ENCODE measurements around the gene ELMOD3. TPM values are rescaled to one million over a fixed set of nuclear protein-coding genes. Genes with fewer than 3 reads are reported as not detected.
"Not testable (repeated sequence)": the region's sequence is repeated elsewhere in the genome, so short reads cannot be mapped to it uniquely, and the experiment has no call there.

Gene ELMOD3
- total RNA-seq, 2 experiments from 2014 or later = 19.4 to 22.1 TPM

DNA sequence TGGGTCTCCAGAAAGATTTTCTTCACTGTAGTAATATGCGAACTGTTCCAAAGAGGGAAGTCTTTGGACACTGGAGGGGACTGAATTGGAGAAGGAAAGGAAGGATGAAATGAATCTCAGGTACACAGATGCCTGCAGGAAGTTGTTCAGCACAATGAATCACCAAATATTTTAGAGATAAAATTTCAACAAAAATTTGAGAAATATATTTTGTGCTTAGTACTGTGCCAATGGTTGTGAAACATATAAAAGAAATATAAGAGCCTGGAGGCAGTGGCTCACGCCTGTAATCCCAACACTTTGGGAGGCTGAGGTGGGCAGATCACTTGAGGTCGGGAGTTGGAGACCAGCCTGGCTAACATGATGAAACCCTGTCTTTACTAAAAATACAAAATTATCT lies 3.2 kb downstream of the ELMOD3 start:
- CTCF ChIA-PET = interaction anchor here (1.0 to 5.1 kb wide), 2 partner anchors 8 to 194 kb away, joined by 3 to 27 read pairs; no protein-coding TSS in a partner anchor
- POLR2A ChIA-PET = no interaction called here
- no peaks in the 10 kb centered on the region for H3K9me3 Mint-ChIP-seq

DNA sequence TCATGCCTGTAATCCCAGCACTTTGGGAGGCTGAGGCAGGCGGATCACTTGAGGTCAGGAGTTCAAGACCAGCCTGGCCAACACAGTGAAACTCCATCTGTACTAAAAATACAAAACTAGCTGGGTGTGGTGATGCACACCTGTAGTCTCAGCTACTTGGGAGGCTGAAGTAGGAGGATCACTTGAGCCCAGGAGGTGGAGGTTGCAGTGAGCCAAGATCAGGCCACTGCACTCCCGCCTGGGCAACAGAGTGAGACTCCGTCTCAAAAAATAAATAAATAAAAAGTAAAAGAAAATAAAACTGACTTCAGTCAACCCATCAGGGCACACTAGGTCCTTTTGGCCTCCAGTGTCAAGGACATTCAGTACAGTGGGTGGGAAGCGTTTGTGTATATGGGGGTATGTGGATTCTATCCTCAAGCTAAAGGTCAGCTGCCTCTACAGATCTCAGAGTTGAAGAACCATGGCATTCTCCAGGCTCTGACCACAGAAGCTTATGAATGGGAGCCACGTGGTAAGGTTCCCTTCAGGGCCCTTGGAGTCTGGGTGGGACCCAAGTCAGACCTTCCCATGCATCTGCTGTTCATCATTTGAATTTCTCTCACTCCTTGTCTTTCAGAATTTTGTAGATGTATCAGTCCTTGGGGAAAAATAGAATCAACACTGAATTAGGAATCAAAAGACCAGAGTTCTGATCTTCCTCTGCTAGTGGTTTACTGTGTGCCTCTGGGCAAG lies 8.3 kb downstream of the ELMOD3 start:
- peaks cover 21% of the 10 kb centered on the region for H3K36me3 Mint-ChIP-seq (ENCODE audit: low read depth)
- H3K27me3 Mint-ChIP-seq, H3K9me3 Mint-ChIP-seq, H3K4me3 Mint-ChIP-seq, CTCF ChIA-PET, H3K27ac Mint-ChIP-seq, POLR2A ChIA-PET, H3K4me1 Mint-ChIP-seq, DNase-seq: not testable (repeated sequence)

More for the DNA sequence above, 3.2 kb downstream of the ELMOD3 start:
- DNase-seq = no peak
- peaks cover 36% of the 10 kb centered on the region for H3K4me1 Mint-ChIP-seq
- no peak overlapping the region for H3K4me3 Mint-ChIP-seq
- H3K27me3 Mint-ChIP-seq = no peaks in the 10 kb centered on the region
- no peak overlapping the region for H3K27ac Mint-ChIP-seq
- H3K36me3 Mint-ChIP-seq (ENCODE audit: low read depth) = peaks cover 28% of the 10 kb centered on the region

DNA sequence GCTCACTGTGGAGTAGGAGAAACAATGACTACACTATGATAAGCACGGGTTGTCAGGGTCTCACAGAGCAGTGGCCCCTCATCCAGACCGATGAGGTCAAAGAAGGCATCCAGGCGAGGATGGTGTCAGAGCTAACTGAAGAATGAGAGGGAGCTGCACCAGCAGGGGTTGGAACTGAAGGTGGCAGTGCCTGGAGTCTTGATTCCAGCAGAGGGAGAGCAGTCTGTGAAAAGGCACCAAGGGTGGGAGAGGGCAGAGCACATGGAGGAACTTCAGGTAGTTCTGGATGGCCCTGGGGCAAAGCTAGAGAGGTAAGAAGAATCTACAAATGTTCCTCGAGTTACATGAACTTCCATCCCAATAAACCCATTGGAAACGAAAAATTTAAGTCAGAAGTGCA lies 12.6 kb downstream of the ELMOD3 start:
- no peaks in the 10 kb centered on the region for H3K9me3 Mint-ChIP-seq
- H3K36me3 Mint-ChIP-seq (ENCODE audit: low read depth) = peaks cover 13% of the 10 kb centered on the region
- CTCF ChIA-PET = interaction anchor here (0.9 to 3.6 kb wide), 3 partner anchors 10 to 25 kb away, joined by 3 to 27 read pairs (median 4); partner anchors contain the start of genes ELMOD3 and RETSAT
- DNase-seq = no peak
- POLR2A ChIA-PET = no interaction called here
- no peak overlapping the region for H3K27ac Mint-ChIP-seq
- no peaks in the 10 kb centered on the region for H3K27me3 Mint-ChIP-seq
- no peaks in the 10 kb centered on the region for H3K4me1 Mint-ChIP-seq
- no peak overlapping the region for H3K4me3 Mint-ChIP-seq

DNA sequence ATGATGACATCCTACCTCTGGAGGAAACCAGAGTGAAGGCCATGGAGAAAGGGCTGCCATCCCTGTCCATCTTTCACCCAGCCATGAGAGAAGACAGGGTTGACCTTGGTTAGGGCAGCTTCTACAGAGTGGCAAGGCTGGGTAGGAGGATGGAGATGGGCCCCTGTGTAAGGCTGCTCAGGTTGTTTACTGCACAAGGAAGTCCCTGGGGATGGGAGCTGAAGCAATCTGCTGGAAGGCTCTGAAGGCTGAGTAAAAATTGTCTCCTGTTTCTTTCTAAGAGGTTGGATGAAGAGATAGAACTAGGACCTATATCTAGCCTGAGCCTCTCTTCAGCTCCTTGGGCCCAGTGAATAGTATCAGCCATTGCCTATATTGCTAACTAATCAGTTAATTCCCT lies 14.4 kb downstream of the ELMOD3 start:
- no peaks in the 10 kb centered on the region for H3K9me3 Mint-ChIP-seq
- H3K4me1 Mint-ChIP-seq = no peaks in the 10 kb centered on the region
- H3K27ac Mint-ChIP-seq = no peak overlapping the region
- DNase-seq = no peak
- ChIA-PET CTCF (interaction anchor here (0.7 to 1.2 kb wide), 2 partner anchors 21 to 86 kb away, joined by 3 to 4 read pairs; no protein-coding TSS in a partner anchor), POLR2A (no interaction called here)
- peaks cover 8% of the 10 kb centered on the region for H3K36me3 Mint-ChIP-seq (ENCODE audit: low read depth)
- H3K27me3 Mint-ChIP-seq = no peaks in the 10 kb centered on the region
- H3K4me3 Mint-ChIP-seq = no peak overlapping the region

DNA sequence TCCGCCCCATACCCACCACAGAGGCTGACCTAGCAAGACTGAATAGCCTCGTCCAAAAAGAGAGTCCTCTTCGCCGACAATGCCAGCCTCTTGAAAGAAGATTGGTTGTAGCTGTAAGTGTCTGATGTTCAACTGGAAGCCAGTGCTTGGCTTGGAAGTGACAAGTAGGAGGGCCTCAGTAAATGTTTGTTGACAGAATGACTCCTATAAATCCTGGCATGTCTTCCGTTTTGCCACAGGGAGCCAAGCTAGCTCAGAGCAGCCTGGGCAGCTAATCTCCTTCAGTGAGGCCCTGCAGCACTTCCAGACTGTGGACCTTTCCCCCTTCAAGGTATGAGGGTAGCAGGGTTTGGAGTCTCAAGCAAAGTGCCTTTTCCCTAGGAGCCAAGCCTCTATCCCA lies 14.9 kb downstream of the ELMOD3 start:
- peaks cover 10% of the 10 kb centered on the region for H3K36me3 Mint-ChIP-seq (ENCODE audit: low read depth)
- no peaks in the 10 kb centered on the region for H3K27me3 Mint-ChIP-seq
- peak overlapping the region; percentile 19 for H3K27ac Mint-ChIP-seq
- CTCF ChIA-PET = interaction anchor here (0.6 to 1.6 kb wide), 4 partner anchors 16 to 437 kb away, joined by 4 to 6 read pairs (median 4); partner anchors contain the start of genes ELMOD3 and RETSAT
- H3K9me3 Mint-ChIP-seq = no peaks in the 10 kb centered on the region
- no peaks in the 10 kb centered on the region for H3K4me1 Mint-ChIP-seq
- POLR2A ChIA-PET = no interaction called here
- DNase-seq = no peak
- H3K4me3 Mint-ChIP-seq = no peak overlapping the region

DNA sequence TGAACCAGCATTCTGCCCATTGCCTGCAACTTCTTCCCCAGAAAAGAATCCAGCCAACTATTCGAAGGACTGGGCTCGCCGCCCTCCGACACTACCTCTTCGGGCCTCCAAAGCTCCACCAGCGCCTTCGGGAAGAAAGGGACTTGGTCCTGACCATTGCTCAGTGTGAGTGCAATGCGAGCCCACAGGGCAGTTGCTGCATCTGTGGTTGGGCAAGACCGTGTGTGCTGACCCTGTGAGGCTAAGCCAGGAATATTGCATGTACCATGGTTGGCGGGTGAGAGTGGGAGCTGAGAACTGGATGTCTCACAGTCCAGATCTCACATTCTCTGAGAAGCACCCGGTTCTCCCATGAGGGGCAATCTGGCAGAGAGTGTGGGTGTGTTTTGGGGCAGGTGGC lies 16.5 kb downstream of the ELMOD3 start:
- Mint-ChIP-seq H3K27me3 (no peaks in the 10 kb centered on the region), H3K36me3 (ENCODE audit: low read depth) (peaks cover 10% of the 10 kb centered on the region), H3K4me1 (no peaks in the 10 kb centered on the region), H3K9me3 (no peaks in the 10 kb centered on the region), H3K27ac (no peak overlapping the region), H3K4me3 (no peak overlapping the region)
- no peak for DNase-seq
- ChIA-PET POLR2A (no interaction called here), CTCF (interaction anchor here (0.6 to 1.6 kb wide), 4 partner anchors 18 to 49 kb away, joined by 3 to 7 read pairs (median 5); no protein-coding TSS in a partner anchor)

DNA sequence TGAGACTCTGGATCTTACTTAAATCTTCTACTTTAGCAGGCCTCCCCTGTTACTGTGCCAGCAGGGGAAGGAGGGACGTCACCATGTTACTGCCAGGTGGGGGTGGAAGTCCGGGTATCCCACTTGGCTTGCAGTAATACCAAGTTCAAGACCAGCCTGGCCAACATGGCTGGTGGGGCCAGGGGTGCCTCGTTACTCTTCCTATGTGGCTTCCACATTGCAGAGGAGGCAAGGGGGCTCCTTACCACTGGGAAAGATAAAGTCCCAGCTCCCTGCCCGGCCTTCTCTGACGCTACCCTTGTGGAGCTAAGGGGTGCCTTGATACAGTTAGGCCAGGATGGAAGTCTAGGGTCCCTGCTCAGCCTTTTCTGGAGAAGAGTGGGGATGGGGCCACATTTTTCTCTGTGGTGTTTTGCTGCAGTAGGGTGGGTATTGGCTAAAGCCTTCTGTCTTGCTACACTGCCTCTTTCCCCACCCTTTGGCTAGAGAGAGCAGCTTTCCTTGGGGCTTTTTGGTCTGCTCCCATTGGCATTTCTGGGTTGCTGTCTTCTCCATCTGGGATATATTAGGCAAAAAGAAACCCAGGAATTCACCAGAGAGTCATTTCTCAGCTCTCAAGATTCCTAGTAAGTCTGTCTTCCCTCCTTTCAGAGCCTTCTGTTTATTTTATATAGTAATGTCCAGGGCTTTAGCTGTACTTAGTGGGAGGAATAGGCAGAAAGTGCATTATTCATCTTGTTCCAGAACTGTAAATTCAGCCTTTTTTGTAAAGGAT lies 21.9 kb downstream of the ELMOD3 start:
- Mint-ChIP-seq H3K27me3 (no peaks in the 10 kb centered on the region), H3K9me3 (peaks cover 8% of the 10 kb centered on the region), H3K4me1 (no peaks in the 10 kb centered on the region), H3K4me3 (no peak overlapping the region), H3K27ac (no peak overlapping the region), H3K36me3 (ENCODE audit: low read depth) (peaks cover 45% of the 10 kb centered on the region)
- CTCF ChIA-PET = interaction anchor here (0.6 to 1.5 kb wide), 3 partner anchors 9 to 108 kb away, joined by 3 read pairs; no protein-coding TSS in a partner anchor
- POLR2A ChIA-PET = no interaction called here
- no peak for DNase-seq

DNA sequence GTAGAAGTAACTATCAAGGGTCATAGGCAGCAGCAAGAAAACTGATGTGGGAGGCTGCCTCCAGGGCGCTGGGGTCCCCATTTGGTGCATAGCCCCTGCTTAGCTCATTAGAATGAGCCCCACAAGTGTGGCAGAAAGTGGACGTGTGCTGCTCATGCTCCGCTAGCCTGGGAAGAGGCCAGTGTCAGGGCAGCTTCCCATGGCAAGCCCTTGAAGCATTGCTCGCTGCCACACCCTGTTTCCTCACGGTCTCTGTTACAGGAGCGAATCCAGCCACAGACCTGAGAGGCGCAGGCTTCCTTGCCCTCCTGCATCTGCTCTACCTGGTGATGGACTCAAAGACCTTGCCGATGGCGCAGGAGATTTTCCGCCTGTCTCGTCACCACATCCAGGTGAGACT lies 22.5 kb downstream of the ELMOD3 start:
- POLR2A ChIA-PET = no interaction called here
- Mint-ChIP-seq H3K27me3 (no peaks in the 10 kb centered on the region), H3K36me3 (ENCODE audit: low read depth) (peaks cover 48% of the 10 kb centered on the region)

DNA sequence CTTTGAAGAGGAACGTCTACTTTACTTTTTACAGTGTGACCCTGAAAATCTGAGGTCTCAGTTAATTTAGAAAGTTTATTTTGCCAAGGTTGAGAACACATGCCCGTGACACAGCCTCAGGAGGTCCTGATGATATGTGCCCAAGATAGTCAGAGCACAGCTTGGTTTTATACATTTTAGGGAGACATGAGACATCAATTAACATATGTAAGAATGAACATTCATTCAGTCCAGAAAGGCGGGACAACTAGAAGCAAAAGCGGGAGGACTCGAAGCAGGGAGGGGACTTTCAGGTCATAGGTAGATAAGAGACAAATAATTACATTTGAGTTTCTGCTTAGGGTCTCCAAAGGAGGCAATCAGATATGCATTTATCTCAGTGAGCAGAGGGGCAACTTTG lies 23.7 kb downstream of the ELMOD3 start:
- peaks cover 47% of the 10 kb centered on the region for H3K36me3 Mint-ChIP-seq (ENCODE audit: low read depth)
- no peaks in the 10 kb centered on the region for H3K4me1 Mint-ChIP-seq
- DNase-seq = no peak
- ChIA-PET POLR2A (no interaction called here), CTCF (no interaction called here)
- peaks cover 8% of the 10 kb centered on the region for H3K9me3 Mint-ChIP-seq
- no peak overlapping the region for H3K27ac Mint-ChIP-seq
- no peak overlapping the region for H3K4me3 Mint-ChIP-seq
- no peaks in the 10 kb centered on the region for H3K27me3 Mint-ChIP-seq

More for the DNA sequence above, 22.5 kb downstream of the ELMOD3 start:
- H3K27ac Mint-ChIP-seq = no peak overlapping the region
- no peak overlapping the region for H3K4me3 Mint-ChIP-seq
- no peak for DNase-seq
- H3K4me1 Mint-ChIP-seq = no peaks in the 10 kb centered on the region
- peaks cover 8% of the 10 kb centered on the region for H3K9me3 Mint-ChIP-seq
- CTCF ChIA-PET = interaction anchor here (0.6 to 1.5 kb wide), 2 partner anchors 10 to 352 kb away, joined by 3 to 4 read pairs; no protein-coding TSS in a partner anchor

DNA sequence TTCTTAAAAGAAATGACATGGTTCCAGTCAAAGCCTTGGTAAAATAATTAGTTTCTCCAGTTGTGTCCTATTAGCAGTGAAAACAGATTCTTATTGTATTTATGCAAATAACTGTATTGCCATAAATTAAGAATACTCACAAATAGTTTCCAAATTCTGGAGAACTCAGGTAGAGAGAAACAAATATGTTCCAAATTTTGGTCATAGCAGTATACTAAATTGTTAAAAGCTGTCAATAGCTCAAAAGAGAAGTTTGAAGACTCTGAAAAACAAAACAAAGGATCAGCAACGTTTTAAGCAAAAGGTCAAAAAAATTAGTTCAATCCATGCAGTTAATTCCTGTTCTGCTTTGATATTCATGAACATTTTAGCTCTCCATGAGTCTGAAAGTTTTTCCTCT lies 25.5 kb downstream of the ELMOD3 start:
- Mint-ChIP-seq H3K36me3 (ENCODE audit: low read depth) (peaks cover 46% of the 10 kb centered on the region), H3K4me1 (no peaks in the 10 kb centered on the region), H3K27me3 (no peaks in the 10 kb centered on the region), H3K27ac (no peak overlapping the region), H3K4me3 (no peak overlapping the region), H3K9me3 (peaks cover 8% of the 10 kb centered on the region)
- CTCF ChIA-PET = interaction anchor here (0.5 to 1.3 kb wide), 2 partner anchors 14 to 32 kb away, joined by 3 to 4 read pairs; no protein-coding TSS in a partner anchor
- no peak for DNase-seq
- POLR2A ChIA-PET = interaction anchor here (0.6 kb wide), 1 partner anchor 345 kb away, joined by 3 read pairs; no protein-coding TSS in a partner anchor

DNA sequence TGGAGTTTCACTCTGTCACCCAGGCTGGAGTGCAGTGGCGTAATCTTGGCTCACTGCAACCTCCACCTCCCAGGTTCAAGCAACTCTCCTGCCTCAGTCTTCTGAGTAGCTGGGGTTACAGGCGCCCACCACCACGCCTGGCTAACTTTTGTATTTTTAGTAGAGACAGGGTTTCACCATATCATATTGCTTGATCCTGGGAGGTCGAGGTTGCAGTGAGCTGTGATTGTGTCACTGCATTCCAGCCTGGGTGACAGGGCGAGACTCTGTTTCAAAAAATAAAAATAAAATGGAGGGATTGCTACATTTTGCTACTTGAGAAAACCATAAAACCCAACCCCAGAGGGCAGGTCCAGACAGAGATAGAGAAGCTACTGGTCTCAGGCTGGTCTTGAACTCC lies 28.6 kb downstream of the ELMOD3 start:
- H3K4me1 Mint-ChIP-seq, DNase-seq, H3K27me3 Mint-ChIP-seq, H3K9me3 Mint-ChIP-seq, H3K4me3 Mint-ChIP-seq, POLR2A ChIA-PET, H3K27ac Mint-ChIP-seq: not testable (repeated sequence)
- peaks cover 41% of the 10 kb centered on the region for H3K36me3 Mint-ChIP-seq (ENCODE audit: low read depth)
- CTCF ChIA-PET = interaction anchor here (0.6 to 1.7 kb wide), 4 partner anchors 8 to 433 kb away, joined by 3 to 5 read pairs (median 4); no protein-coding TSS in a partner anchor

DNA sequence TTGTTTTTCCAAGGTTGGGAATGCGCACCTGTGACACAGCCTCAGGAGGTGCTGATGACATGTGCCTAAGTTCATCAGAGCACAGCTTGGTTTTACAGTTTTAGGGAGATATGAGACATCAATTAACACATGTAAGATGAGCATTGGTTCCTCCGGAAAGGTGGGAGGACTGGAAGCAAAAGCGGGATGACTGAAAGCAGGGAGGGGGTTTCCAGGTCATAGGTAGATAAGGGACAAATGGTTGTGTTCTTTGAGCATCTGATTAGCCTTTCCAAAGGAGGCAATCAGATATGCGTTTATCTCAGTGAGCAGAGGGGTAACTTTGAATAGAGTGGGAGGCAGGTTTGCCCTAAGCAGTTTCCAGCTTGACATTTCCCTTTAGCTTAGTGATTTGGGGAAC lies 29.3 kb downstream of the ELMOD3 start:
- Mint-ChIP-seq H3K27me3 (no peaks in the 10 kb centered on the region), H3K36me3 (ENCODE audit: low read depth) (peaks cover 36% of the 10 kb centered on the region), H3K4me3 (no peak overlapping the region), H3K4me1 (no peaks in the 10 kb centered on the region), H3K9me3 (peaks cover 6% of the 10 kb centered on the region), H3K27ac (no peak overlapping the region)
- ChIA-PET CTCF (interaction anchor here (1.4 to 1.7 kb wide), 2 partner anchors 9 to 10 kb away, joined by 4 to 5 read pairs; no protein-coding TSS in a partner anchor), POLR2A (no interaction called here)
- DNase-seq = no peak

DNA sequence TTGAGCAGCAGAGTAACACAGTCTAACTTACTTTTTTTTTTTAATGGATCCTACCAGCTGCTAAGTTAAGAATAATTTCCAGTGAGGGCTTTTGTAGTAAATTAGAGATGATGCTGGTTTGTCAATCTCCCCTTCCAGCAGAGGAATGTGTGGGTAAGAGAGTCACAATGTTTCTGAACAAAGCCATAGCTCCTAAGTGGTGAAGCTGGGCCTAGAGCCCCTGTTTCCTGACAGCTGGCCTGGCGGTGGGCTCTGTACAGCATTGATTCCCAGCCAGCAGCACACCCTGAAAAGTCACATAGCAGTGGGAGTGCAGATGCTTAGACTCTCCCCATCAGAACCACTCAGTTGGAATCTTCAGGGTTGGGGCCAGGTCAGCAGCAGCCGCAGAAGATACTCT lies 31.2 kb downstream of the ELMOD3 start:
- ChIA-PET CTCF (interaction anchor here (0.6 to 1.1 kb wide), 2 partner anchors 10 to 167 kb away, joined by 3 read pairs; no protein-coding TSS in a partner anchor), POLR2A (no interaction called here)
- Mint-ChIP-seq H3K4me3 (no peak overlapping the region), H3K27me3 (no peaks in the 10 kb centered on the region), H3K36me3 (ENCODE audit: low read depth) (peaks cover 30% of the 10 kb centered on the region), H3K27ac (no peak overlapping the region), H3K9me3 (no peaks in the 10 kb centered on the region), H3K4me1 (no peaks in the 10 kb centered on the region)
- no peak for DNase-seq

Measured in activated CD4-positive, alpha-beta T cell treated with anti-CD3 and anti-CD28 coated beads, Interleukin-2, amount 10 ng/mL, durations not matched to agents 7 days and 5 days (primary cell).